ENCODE measurements around the gene TAF5L. TPM values are rescaled to one million over a fixed set of nuclear protein-coding genes. Genes with fewer than 3 reads are reported as not detected.
A peak's percentile ranks its signal among the peaks of the same experiment; 100 is the strongest.

The TAF5L gene
- total RNA-seq, 2 experiments from 2014 or later, result 30.3 to 32.9 TPM

GRCh38 chr1:229643996-229644745 is 18.2 kb upstream of the TAF5L start:
- H3K9me2 ChIP-seq (ENCODE audit: insufficient read depth, low read length), result no peaks in the 10 kb centered on the region
- peak; percentile 58 for DNase-seq (ENCODE audit: low spot score)
- H2AFZ ChIP-seq (ENCODE audit: low read length), result no peak overlapping the region
- peaks cover 98% of the 10 kb centered on the region for H3K36me3 ChIP-seq (ENCODE audit: insufficient read depth, low read length)
- POLR2A ChIA-PET, result no interaction called here
- H3K4me3 ChIP-seq (ENCODE audit: low read depth, low read length, poor library complexity, severe bottlenecking), result peak overlapping the region; percentile 5
- H3K4me2 ChIP-seq (ENCODE audit: low read length), result peak overlapping the region; percentile 44
- no TSS peak for BruUV-seq (replicated peaks)
- TF ChIP-seq CTCF (conservative IDR thresholded peaks at IDR 0.05; ENCODE audit: low read length) (no peak), EZH2phosphoT487 (IDR thresholded peaks at IDR 0.05; ENCODE audit: borderline replicate concordance, low read depth, low read length) (no peak)
- H3K27ac ChIP-seq (ENCODE audit: low read depth, low read length, poor library complexity, severe bottlenecking), result peak overlapping the region; percentile 48
- H3K9me3 ChIP-seq (ENCODE audit: low read length), result no peaks in the 10 kb centered on the region
- CTCF ChIA-PET (ENCODE audit: unreplicated experiment), result no interaction called here
- H4K20me1 ChIP-seq (ENCODE audit: insufficient read depth, low read length), result peaks cover 12% of the 10 kb centered on the region; the same call in 1 of the 2 replicates
- peaks cover 42% of the 10 kb centered on the region for H3K79me2 ChIP-seq (ENCODE audit: insufficient read depth, low read depth, low read length)
- intact Hi-C loops (cut with micrococcal nuclease; ENCODE audit: unreplicated experiment), result no loop called here
- H3K4me1 ChIP-seq (ENCODE audit: insufficient read depth, low read length, poor library complexity, severe bottlenecking), result peaks cover 22% of the 10 kb centered on the region

GRCh38 chr1:229642970-229643369 is 17.0 kb upstream of the TAF5L start:
- intact Hi-C loops (cut with micrococcal nuclease; ENCODE audit: unreplicated experiment), result no loop called here
- Histone ChIP-seq H3K9me3 (ENCODE audit: low read length) (no peaks in the 10 kb centered on the region), H3K4me1 (ENCODE audit: insufficient read depth, low read length, poor library complexity, severe bottlenecking) (peaks cover 22% of the 10 kb centered on the region), H3K36me3 (ENCODE audit: insufficient read depth, low read length) (peaks cover 97% of the 10 kb centered on the region), H3K4me3 (ENCODE audit: low read depth, low read length, poor library complexity, severe bottlenecking) (no peak overlapping the region), H3K4me2 (ENCODE audit: low read length) (peak overlapping the region; percentile 44; the same call in 1 of the 2 replicates), H3K79me2 (ENCODE audit: insufficient read depth, low read depth, low read length) (peaks cover 51% of the 10 kb centered on the region), H3K27ac (ENCODE audit: low read depth, low read length, poor library complexity, severe bottlenecking) (no peak overlapping the region), H4K20me1 (ENCODE audit: insufficient read depth, low read length) (peaks cover 12% of the 10 kb centered on the region; the same call in 1 of the 2 replicates), H2AFZ (ENCODE audit: low read length) (no peak overlapping the region), H3K9me2 (ENCODE audit: insufficient read depth, low read length) (no peaks in the 10 kb centered on the region)
- no TSS peak for BruUV-seq (replicated peaks)
- no peak for DNase-seq (ENCODE audit: low spot score)
- CTCF ChIA-PET (ENCODE audit: unreplicated experiment), result no interaction called here
- TF ChIP-seq CTCF (conservative IDR thresholded peaks at IDR 0.05; ENCODE audit: low read length) (no peak), EZH2phosphoT487 (IDR thresholded peaks at IDR 0.05; ENCODE audit: borderline replicate concordance, low read depth, low read length) (no peak)
- POLR2A ChIA-PET, result no interaction called here

GRCh38 chr1:229642376-229642775 is 16.5 kb upstream of the TAF5L start:
- intact Hi-C loops (cut with micrococcal nuclease; ENCODE audit: unreplicated experiment), result no loop called here
- H3K36me3 ChIP-seq (ENCODE audit: insufficient read depth, low read length), result peaks cover 97% of the 10 kb centered on the region

More at GRCh38 chr1:229642376-229642775, 16.5 kb upstream of the TAF5L start:
- ChIA-PET CTCF (ENCODE audit: unreplicated experiment) (no interaction called here), POLR2A (no interaction called here)
- no peaks in the 10 kb centered on the region for H3K9me2 ChIP-seq (ENCODE audit: insufficient read depth, low read length)
- no peak overlapping the region for H2AFZ ChIP-seq (ENCODE audit: low read length)
- no peak for TF ChIP-seq CTCF (conservative IDR thresholded peaks at IDR 0.05; ENCODE audit: low read length)
- no peak for TF ChIP-seq EZH2phosphoT487 (IDR thresholded peaks at IDR 0.05; ENCODE audit: borderline replicate concordance, low read depth, low read length)
- H3K4me1 ChIP-seq (ENCODE audit: insufficient read depth, low read length, poor library complexity, severe bottlenecking), result peaks cover 22% of the 10 kb centered on the region
- peaks cover 55% of the 10 kb centered on the region for H3K79me2 ChIP-seq (ENCODE audit: insufficient read depth, low read depth, low read length)
- peaks cover 12% of the 10 kb centered on the region; the same call in 1 of the 2 replicates for H4K20me1 ChIP-seq (ENCODE audit: insufficient read depth, low read length)
- H3K9me3 ChIP-seq (ENCODE audit: low read length), result no peaks in the 10 kb centered on the region
- DNase-seq (ENCODE audit: low spot score), result no peak
- no peak overlapping the region for H3K4me2 ChIP-seq (ENCODE audit: low read length)
- BruUV-seq (replicated peaks), result no TSS peak
- H3K4me3 ChIP-seq (ENCODE audit: low read depth, low read length, poor library complexity, severe bottlenecking), result no peak overlapping the region
- H3K27ac ChIP-seq (ENCODE audit: low read depth, low read length, poor library complexity, severe bottlenecking), result no peak overlapping the region
